AG09309 (cell line): ENCODE measurements around the gene AHDC1.

ENCODE experiments used
- DNase-seq: peaks from one replicate; pipeline ENCODE4 v3.0.0-alpha.2; 2010; ENCODE audit warnings: low read depth
- H3K4me3 ChIP-seq: 2 replicates; pipeline ENCODE4 v1.5.1; 2011; ENCODE audit warnings: mild to moderate bottlenecking, low read depth, low read length, moderate library complexity; ENCODE audit not compliant: control insufficient read depth
- TF ChIP-seq, protein P1 (sequence below): IDR thresholded peaks from 2 replicates; pipeline ENCODE4 v1.5.1; 2011; ENCODE audit warnings: mild to moderate bottlenecking, low read depth, low read length, inconsistent platforms; ENCODE audit not compliant: insufficient read depth, control insufficient read depth; ENCODE audit errors: missing control alignments

AHDC1 gene

DNA sequence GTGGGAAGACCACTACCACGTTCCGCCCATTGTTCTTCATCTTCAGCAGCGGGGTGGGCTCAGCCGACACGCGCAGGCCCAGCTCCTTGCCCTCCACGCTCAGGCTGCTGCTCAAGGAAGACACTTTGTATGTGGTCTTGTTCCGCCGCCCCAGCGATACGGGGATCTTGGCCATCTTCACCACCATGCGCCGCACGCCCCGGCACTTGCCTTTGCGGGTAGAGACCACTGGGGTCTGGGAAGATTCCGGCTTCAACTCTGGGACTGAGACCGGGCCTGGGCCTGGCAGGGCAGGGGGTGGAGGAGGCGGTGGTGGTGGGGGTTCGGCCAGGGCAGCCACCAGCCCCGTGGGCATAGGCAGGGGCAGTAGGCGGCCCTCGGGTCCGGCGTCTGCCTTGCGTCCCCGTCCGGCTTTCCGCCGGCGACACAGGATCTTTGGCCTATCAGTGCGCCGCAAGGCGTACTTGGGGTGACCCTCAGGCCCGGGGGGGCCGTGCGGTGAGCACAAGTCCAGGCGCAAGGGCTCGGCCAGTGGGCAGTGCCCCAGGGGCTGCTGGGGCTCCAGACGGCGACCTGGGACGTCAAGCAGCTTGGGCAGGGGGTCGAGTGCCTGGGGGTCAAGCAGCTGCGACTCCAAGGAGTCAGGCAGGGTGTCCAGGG, 53.3 kb downstream of the AHDC1 start:
- no peak for DNase-seq
- no peak overlapping the region for H3K4me3 ChIP-seq
- TF ChIP-seq, protein P1, sequence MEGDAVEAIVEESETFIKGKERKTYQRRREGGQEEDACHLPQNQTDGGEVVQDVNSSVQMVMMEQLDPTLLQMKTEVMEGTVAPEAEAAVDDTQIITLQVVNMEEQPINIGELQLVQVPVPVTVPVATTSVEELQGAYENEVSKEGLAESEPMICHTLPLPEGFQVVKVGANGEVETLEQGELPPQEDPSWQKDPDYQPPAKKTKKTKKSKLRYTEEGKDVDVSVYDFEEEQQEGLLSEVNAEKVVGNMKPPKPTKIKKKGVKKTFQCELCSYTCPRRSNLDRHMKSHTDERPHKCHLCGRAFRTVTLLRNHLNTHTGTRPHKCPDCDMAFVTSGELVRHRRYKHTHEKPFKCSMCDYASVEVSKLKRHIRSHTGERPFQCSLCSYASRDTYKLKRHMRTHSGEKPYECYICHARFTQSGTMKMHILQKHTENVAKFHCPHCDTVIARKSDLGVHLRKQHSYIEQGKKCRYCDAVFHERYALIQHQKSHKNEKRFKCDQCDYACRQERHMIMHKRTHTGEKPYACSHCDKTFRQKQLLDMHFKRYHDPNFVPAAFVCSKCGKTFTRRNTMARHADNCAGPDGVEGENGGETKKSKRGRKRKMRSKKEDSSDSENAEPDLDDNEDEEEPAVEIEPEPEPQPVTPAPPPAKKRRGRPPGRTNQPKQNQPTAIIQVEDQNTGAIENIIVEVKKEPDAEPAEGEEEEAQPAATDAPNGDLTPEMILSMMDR, result no peak

DNA sequence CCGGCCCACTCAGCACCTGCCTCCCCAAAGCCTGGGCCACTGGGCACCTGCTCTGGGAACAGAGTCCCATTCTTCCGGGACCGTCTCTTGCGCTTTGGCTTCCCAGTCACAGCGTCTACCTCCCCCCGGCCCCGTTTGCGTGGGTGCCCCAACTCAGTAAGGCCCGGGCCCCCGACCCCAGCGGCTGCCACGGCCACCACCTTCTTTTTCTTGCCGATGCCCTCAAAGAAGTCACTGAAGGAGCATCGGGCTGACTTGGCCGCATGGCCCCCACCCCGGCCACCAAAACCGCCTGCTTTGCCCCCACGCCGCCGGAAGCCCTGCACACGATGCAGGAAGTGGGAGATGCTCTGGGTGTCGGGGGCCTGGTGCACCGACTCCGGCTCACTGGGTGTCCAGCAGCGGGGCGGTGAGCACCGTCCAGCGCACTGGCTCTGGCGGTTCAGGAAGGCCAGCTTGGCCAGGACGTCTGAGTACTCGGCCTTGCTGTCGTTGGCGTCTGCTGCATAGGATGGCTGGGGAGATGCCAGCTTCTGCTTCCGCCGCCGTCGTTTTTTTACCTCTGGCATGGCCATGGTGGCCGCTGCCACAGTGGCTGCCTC, 54.0 kb downstream of the AHDC1 start:
- TF ChIP-seq, protein P1, result no peak
- no peak overlapping the region for H3K4me3 ChIP-seq
- DNase-seq, result no peak

DNA sequence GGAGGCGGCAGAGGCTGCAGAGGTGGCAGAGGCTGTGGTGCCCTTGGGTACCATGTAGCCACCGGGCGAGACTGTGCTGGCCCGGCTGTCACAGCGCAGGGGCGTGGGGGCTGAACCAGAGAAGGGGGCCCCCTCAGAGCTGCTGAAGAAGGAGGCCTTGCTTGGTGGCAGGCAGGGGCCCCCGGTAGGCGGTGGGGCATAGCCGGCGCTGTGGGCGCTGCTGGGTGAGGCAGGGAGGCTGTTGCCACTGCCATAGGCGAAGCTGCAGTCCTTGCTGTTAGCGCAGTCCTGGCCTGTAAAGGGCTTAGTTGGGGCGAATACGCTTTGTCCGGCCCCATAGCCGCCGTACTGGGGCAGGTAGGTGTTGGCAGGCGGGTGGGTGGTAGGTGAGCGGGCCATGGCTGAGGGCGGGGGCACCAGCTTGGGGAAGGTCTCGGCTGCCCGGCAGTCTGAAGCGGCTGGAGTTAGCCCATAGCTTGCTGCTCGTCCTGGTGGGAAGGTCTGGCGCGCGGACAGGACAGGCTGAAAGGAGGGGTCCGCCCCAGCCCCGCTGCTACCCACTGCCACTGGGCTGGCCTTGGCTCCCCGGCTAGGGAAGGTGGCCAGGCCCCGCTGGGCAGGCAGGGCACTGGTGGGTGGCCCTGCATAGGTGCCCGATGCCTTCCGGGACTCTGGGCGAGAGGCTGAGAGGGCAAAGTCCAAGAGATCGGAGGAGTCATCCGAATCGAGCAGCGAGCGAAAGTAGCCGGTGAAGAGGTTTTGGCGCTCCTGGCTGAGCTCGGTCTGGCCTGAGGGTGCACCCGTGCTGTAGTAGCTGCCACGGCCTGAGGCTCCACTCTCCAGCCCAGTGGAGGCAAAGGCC, 54.9 kb downstream of the AHDC1 start:
- TF ChIP-seq, protein P1, result no peak
- no peak overlapping the region for H3K4me3 ChIP-seq
- no peak for DNase-seq

DNA sequence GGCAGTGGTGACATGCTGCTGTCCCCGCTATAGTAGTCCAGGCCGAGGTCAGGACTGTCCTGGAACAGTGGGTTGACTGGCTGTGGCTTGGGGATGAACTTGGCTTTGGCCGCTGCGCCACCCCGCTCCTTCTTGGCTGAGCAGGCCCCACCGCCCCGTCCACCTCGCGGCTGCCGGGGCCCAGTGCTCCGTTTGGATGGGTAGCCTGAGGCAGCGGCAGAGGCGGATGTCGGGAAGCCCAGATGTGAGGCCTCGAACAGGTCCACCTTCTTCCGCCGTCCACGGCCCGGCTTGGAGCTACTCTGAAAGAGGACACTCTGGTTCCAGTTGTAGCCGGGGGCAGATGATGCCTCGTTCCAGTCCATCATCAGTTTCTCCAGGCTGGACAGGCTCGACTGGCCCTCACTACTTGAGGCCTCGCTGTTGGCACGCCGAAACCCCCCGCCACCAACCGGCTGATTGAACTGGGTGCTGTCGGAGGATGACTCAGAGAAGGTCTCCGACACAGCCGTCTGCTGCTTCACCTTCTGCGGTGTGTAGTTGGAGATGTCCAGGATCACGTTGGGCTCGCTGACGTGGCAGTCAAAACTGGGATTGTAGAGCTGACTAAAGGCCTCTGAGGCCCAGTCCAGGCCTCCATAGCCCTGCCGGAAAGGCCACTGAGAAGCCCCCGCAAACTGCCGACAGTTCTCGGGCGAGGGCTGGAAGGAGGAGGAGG, 55.6 kb downstream of the AHDC1 start:
- no peak overlapping the region for H3K4me3 ChIP-seq
- TF ChIP-seq, protein P1, result no peak
- DNase-seq, result no peak

DNA sequence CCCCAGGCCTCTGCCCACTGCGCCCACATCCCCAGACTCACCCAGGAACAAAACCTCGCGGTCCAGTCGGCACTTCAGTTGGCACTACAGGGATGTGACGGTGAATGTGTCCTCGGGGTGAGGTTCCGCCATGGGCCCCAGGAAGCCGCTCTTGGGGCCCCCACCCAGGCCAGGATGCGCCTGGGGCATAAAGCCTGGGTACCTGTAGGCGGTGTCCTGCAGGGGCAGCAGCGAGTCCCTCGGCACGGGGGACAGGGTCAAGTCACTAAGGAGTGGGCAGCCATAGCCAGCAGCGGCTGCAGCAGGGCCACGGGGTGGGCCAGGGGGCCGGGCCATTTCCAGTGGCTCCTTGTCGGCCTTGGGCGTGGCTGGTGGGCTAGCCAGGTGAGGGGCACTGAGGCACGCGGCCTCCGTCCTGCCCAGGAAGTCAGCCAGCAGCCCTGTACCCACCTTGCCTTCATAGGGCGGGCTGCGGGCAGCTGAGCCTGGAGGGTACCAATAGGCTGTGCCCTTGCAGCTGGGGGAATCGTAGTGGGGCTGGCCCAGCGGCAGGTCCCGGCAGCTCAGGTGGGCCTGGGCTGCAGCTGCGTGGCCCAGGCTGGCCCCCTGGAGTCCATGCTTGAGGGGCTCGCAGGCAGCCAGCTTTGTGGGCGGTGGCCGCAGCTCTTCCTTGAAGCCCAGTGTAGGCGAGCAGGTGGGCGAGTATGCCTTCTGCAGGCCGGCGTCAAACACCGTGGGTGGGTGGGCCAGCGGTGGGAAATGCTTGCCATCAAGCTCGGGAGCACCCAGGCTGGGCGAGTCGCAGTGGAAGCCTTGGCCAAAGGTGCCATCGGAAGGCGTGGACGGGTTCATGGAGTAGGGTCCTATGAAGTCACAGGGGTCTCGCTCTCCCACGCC, 56.5 kb downstream of the AHDC1 start:
- TF ChIP-seq, protein P1, result peak; percentile 19
- H3K4me3 ChIP-seq, result no peak overlapping the region
- DNase-seq, result no peak

DNA sequence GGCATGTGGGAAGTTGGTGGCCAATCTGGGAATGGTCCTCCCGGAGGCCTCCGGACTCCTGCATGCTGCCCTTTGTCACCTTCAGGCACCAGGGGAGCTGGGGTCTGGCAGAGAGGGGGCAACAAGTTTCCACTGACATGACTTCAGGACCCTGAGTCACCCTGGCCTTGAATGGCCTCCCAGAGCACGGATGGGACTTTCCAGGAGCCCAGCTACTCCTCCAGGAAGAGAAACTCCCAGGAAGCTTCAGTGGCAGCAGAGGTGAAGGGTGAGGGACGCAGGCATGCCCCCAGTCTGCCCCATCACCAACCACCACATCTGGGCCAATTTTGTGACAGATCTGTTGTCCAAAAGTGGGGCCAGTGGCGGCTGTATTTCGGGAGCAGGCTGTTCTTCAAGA, 58.1 kb downstream of the AHDC1 start:
- TF ChIP-seq, protein P1, result no peak
- no peak for DNase-seq
- H3K4me3 ChIP-seq, result no peak overlapping the region
